Lower leg skin (tissue), 3 donors: ENCODE data around the gene CELF2.

ENCODE experiments used
- POLR2A ChIP-seq, 2 donors: fragments of 450-650 bp; IDR thresholded peaks; one replicate each; pipeline ENCODE4 v1.6.1; 2016 to 2017; ENCODE audit warnings: antibody characterized with exemption in 2 of 2, mild to moderate bottlenecking in 1 of 2, moderate library complexity in 1 of 2
- TF ChIP-seq, protein P1 (sequence below), 3 donors: fragments of 450-650 bp; IDR thresholded peaks; one replicate each; pipeline ENCODE4 v1.5.1; 2016; ENCODE audit warnings: antibody characterized with exemption in 3 of 3, mild to moderate bottlenecking in 3 of 3, moderate library complexity in 2 of 3

- TF ChIP-seq, protein P1, sequence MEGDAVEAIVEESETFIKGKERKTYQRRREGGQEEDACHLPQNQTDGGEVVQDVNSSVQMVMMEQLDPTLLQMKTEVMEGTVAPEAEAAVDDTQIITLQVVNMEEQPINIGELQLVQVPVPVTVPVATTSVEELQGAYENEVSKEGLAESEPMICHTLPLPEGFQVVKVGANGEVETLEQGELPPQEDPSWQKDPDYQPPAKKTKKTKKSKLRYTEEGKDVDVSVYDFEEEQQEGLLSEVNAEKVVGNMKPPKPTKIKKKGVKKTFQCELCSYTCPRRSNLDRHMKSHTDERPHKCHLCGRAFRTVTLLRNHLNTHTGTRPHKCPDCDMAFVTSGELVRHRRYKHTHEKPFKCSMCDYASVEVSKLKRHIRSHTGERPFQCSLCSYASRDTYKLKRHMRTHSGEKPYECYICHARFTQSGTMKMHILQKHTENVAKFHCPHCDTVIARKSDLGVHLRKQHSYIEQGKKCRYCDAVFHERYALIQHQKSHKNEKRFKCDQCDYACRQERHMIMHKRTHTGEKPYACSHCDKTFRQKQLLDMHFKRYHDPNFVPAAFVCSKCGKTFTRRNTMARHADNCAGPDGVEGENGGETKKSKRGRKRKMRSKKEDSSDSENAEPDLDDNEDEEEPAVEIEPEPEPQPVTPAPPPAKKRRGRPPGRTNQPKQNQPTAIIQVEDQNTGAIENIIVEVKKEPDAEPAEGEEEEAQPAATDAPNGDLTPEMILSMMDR (IDR thresholded peaks at IDR 0.05): no peak
- no peak for TF ChIP-seq POLR2A (IDR thresholded peaks at IDR 0.05)
Observed at GRCh38 chr10:11006428-11006825, 11.2 kb upstream of the CELF2 start.
